Activated naive CD8-positive, alpha-beta T cell treated with anti-CD3 and anti-CD28 coated beads for 36 hours (primary cell): Measurements from ENCODE around the gene DENND1A. TPM values are rescaled to one million over a fixed set of nuclear protein-coding genes. Genes with fewer than 3 reads are reported as not detected.
A peak's percentile ranks its signal among the peaks of the same experiment; 100 is the strongest.

ENCODE experiments used
- DNase-seq: peaks from one replicate; pipeline ENCODE4 v3.0.0; 2021
- H3K27ac Mint-ChIP-seq: one replicate; pipeline ENCODE4 v1.8.0; 2022; ENCODE audit warnings: mild to moderate bottlenecking, moderate library complexity, mixed read lengths
- H3K27me3 Mint-ChIP-seq: one replicate; pipeline ENCODE4 v1.8.0; 2022; ENCODE audit warnings: mild to moderate bottlenecking, mixed read lengths
- H3K36me3 Mint-ChIP-seq: one replicate; pipeline ENCODE4 v1.8.0; 2021; ENCODE audit warnings: mild to moderate bottlenecking, mixed read lengths
- H3K4me1 Mint-ChIP-seq: one replicate; pipeline ENCODE4 v1.8.0; 2021; ENCODE audit warnings: mixed read lengths
- H3K4me3 Mint-ChIP-seq: one replicate; pipeline ENCODE4 v1.8.0; 2022; ENCODE audit warnings: mild to moderate bottlenecking, moderate library complexity, mixed read lengths
- H3K9me3 Mint-ChIP-seq: one replicate; pipeline ENCODE4 v1.8.0; 2022; ENCODE audit warnings: mixed read lengths
- total RNA-seq, 2 experiments: library from RNA; stranded (reverse); gene quantifications; one replicate each; pipeline ENCODE4 v1.2.3, GENCODE V29; 2021

The DENND1A gene
- total RNA-seq, 2 experiments from 2014 or later: 21.3 to 22.1 TPM

DNA sequence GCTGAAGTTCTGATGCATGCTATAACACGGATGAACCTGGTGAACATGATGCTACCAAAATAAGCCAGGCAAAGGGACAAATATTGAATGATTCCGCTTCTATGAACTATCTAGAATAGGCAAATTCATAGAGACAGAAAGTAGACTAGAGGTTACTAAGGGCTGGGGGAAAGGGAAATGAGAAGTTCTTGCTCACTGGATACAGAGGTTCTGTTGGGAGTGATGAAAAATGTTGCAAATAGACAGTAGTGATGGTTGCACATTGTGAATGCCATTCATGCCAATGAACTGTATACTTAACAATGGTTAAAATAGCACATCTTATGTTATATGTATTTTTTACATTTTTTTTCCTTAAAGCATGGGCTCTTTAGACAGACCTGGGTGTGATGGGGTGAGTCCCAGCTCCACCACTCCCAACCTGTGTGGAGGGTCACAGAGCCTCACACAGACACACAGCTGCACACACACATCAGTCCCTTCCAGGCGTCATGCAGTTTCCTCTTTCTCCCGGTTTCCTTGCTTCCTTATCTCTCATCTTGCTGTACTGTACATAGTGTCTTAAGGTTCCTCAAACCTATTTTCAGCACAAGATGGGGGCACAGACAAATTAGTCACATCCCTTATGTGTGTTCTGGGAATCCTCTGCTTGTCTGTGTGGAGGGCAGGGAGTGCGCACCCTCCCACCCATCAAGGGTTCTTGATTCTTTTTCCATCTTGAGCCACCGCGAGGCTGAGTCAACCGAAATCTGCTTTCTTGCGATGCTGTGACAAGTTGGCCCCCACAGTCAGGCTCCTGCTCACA lies 381.0 kb downstream of the DENND1A start:
- H3K9me3 Mint-ChIP-seq: no peaks in the 10 kb centered on the region
- peaks cover 28% of the 10 kb centered on the region for H3K4me1 Mint-ChIP-seq
- DNase-seq: peak; percentile 77
- peak overlapping the region; percentile 89 for H3K27ac Mint-ChIP-seq
- H3K36me3 Mint-ChIP-seq: peaks cover 25% of the 10 kb centered on the region
- H3K4me3 Mint-ChIP-seq: peak overlapping the region; percentile 29
- H3K27me3 Mint-ChIP-seq: no peaks in the 10 kb centered on the region

GRCh38 chr9:123544007-123544827 lies 385.7 kb downstream of the DENND1A start:
- Mint-ChIP-seq H3K27ac (no peak overlapping the region), H3K36me3 (peaks cover 11% of the 10 kb centered on the region), H3K27me3 (no peaks in the 10 kb centered on the region), H3K9me3 (no peaks in the 10 kb centered on the region), H3K4me1 (peaks cover 11% of the 10 kb centered on the region), H3K4me3 (no peak overlapping the region)
- no peak for DNase-seq

- no peaks in the 10 kb centered on the region for H3K9me3 Mint-ChIP-seq
- H3K36me3 Mint-ChIP-seq: peaks cover 7% of the 10 kb centered on the region
- H3K27ac Mint-ChIP-seq: no peak overlapping the region
- no peak for DNase-seq
- no peak overlapping the region for H3K4me3 Mint-ChIP-seq
- no peaks in the 10 kb centered on the region for H3K27me3 Mint-ChIP-seq
- peaks cover 5% of the 10 kb centered on the region for H3K4me1 Mint-ChIP-seq
Observed at GRCh38 chr9:123543492-123543891, 386.4 kb downstream of the DENND1A start.

DNA sequence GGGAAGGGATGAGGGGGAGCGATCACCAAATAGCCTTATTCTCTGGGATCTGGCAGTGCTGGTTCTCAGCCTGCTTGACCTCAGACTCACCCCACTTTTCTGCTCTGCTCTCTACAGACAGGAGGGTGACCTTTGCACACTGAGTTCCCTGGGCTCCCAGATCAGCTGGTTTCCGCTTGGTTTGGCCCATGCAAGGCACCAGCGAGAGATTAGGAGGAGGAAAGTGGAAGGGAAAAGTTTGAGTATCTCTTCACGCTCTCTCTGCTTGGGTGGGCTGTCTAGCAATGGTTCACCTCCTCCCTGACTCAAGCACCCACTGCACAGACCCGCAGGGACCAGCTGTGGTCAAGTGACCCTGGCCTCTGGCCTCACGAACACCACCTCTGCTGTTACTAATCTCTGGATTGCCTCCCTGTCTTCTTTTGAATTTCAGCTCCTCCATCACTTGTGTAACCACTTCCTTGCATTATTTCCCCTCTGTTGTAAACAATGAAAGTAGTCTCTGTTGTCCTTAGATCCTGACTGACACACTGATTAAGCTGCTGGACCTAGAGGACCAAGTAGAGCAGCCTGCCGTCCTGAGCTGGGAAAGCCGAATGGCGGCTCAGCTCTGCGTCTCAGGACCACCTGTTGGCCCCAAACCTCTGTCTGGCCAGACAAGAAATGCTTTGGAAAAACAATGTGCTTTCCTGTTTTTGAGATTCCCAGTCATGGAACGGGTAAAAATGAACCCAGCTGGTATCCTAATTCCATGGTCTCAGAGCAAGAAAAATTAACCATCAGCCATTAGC lies 387.3 kb downstream of the DENND1A start:
- Mint-ChIP-seq H3K4me1 (no peaks in the 10 kb centered on the region), H3K36me3 (peaks cover 4% of the 10 kb centered on the region), H3K9me3 (no peaks in the 10 kb centered on the region), H3K27ac (no peak overlapping the region), H3K4me3 (no peak overlapping the region), H3K27me3 (no peaks in the 10 kb centered on the region)
- no peak for DNase-seq

DNA sequence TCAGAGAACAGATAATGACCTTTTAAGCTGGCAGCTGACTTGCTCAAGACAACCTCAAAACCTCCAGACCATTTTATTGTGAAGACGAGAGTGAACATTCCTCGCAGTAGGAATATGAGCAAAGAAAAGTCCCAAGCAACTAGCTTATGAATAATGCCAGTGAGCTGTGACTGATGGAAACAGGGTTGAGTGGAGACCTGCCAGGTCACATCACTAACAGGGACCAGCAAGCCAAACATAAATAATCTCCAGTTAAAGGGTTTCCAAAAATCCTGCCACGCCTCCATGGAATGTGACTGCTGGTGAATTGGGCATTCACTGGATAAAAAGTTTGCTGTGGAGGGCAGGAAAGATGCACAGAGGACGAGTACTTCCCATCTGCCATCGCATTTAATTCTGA lies 388.5 kb downstream of the DENND1A start:
- Mint-ChIP-seq H3K4me3 (no peak overlapping the region), H3K27ac (no peak overlapping the region), H3K36me3 (peaks cover 6% of the 10 kb centered on the region), H3K27me3 (no peaks in the 10 kb centered on the region), H3K4me1 (peaks cover 6% of the 10 kb centered on the region), H3K9me3 (no peaks in the 10 kb centered on the region)
- DNase-seq: no peak

DNA sequence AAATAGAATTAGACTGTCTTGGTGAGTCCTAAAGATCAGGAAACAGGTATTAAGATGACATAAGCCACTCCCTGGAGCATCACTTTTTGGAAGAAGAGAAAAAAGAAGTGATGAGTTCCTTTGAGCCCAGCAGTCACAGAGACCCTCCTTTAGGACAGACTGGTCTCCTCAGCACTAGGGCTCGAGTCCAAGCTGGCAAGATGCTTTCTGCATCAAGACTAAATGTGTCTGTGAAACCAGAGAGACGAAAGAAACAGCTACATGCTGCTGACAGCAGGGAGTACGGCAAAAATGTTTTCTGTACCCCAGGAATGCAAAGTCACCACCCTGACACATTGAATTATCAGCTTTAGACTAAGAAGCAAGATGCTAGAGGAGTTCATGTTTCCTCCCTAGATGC lies 389.5 kb downstream of the DENND1A start:
- H3K4me1 Mint-ChIP-seq: peaks cover 7% of the 10 kb centered on the region
- H3K9me3 Mint-ChIP-seq: no peaks in the 10 kb centered on the region

GRCh38 chr9:123537809-123538208 lies 392.1 kb downstream of the DENND1A start:
- Mint-ChIP-seq H3K4me3 (no peak overlapping the region), H3K27ac (no peak overlapping the region), H3K9me3 (peaks cover 4% of the 10 kb centered on the region), H3K36me3 (peaks cover 24% of the 10 kb centered on the region), H3K4me1 (peaks cover 7% of the 10 kb centered on the region), H3K27me3 (no peaks in the 10 kb centered on the region)
- no peak for DNase-seq

More for the DNA sequence above, 389.5 kb downstream of the DENND1A start:
- no peaks in the 10 kb centered on the region for H3K27me3 Mint-ChIP-seq
- H3K36me3 Mint-ChIP-seq: peaks cover 9% of the 10 kb centered on the region
- H3K27ac Mint-ChIP-seq: no peak overlapping the region
- DNase-seq: no peak
- H3K4me3 Mint-ChIP-seq: no peak overlapping the region

GRCh38 chr9:123536455-123536868 lies 393.5 kb downstream of the DENND1A start:
- Mint-ChIP-seq H3K27me3 (no peaks in the 10 kb centered on the region), H3K4me3 (no peak overlapping the region), H3K4me1 (peaks cover 7% of the 10 kb centered on the region), H3K36me3 (peaks cover 33% of the 10 kb centered on the region), H3K27ac (no peak overlapping the region), H3K9me3 (peaks cover 4% of the 10 kb centered on the region)
- no peak for DNase-seq

GRCh38 chr9:123534336-123534735 lies 395.6 kb downstream of the DENND1A start:
- Mint-ChIP-seq H3K27me3 (no peaks in the 10 kb centered on the region), H3K4me3 (no peak overlapping the region), H3K9me3 (peaks cover 15% of the 10 kb centered on the region), H3K27ac (no peak overlapping the region), H3K36me3 (peaks cover 47% of the 10 kb centered on the region), H3K4me1 (peaks cover 7% of the 10 kb centered on the region)
- no peak for DNase-seq

DNA sequence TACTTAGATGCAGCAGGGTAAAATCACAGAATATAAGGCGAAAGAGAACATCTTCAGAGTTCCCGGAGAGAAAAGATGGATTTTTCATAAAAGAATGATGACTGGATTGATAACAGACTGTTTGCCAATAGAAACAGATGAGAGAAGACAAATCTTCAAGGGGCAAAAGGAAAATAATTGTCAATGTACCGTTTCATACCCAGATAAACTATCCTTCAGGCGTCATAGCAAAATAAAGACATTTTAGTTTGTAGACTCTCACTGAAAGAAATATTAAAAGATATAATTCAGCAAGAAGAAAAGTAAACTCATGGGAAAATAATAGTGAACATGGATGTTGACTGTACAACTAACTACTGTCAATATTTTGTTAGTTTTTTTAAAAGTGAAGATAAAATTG lies 399.7 kb downstream of the DENND1A start:
- Mint-ChIP-seq H3K27me3 (no peaks in the 10 kb centered on the region), H3K36me3 (peaks cover 43% of the 10 kb centered on the region), H3K4me1 (no peaks in the 10 kb centered on the region), H3K4me3 (no peak overlapping the region), H3K9me3 (peaks cover 15% of the 10 kb centered on the region), H3K27ac (no peak overlapping the region)
- DNase-seq: no peak

DNA sequence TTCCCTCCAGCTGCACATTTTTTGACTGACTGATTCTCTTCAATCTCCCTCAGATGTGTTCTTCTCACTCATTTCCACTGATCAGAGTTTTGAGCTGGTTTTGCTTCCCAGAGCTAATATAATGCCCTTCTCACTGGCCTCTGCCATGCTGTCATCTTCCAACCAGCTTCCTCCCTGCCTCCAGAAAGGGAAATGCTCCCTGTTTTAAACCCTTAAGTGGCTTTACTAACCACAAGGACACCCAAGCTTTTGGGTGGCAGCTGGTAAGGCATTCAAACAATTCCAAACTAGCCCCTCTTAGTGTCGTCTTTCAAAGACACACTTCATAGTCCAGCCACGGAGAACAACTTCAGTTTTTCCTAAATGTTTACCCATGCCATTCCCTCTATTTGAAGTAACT lies 401.4 kb downstream of the DENND1A start:
- H3K4me1 Mint-ChIP-seq: no peaks in the 10 kb centered on the region
- H3K27me3 Mint-ChIP-seq: no peaks in the 10 kb centered on the region
- peaks cover 32% of the 10 kb centered on the region for H3K36me3 Mint-ChIP-seq

GRCh38 chr9:123527981-123528380 lies 401.9 kb downstream of the DENND1A start:
- DNase-seq: no peak
- Mint-ChIP-seq H3K27ac (no peak overlapping the region), H3K4me3 (no peak overlapping the region), H3K36me3 (peaks cover 30% of the 10 kb centered on the region), H3K4me1 (no peaks in the 10 kb centered on the region), H3K9me3 (peaks cover 11% of the 10 kb centered on the region), H3K27me3 (no peaks in the 10 kb centered on the region)

More for the DNA sequence above, 401.4 kb downstream of the DENND1A start:
- Mint-ChIP-seq H3K4me3 (no peak overlapping the region), H3K9me3 (peaks cover 11% of the 10 kb centered on the region), H3K27ac (no peak overlapping the region)
- no peak for DNase-seq

GRCh38 chr9:123525957-123526356 lies 404.0 kb downstream of the DENND1A start:
- H3K4me3 Mint-ChIP-seq: no peak overlapping the region
- H3K27ac Mint-ChIP-seq: no peak overlapping the region
- DNase-seq: no peak
- H3K4me1 Mint-ChIP-seq: no peaks in the 10 kb centered on the region
- H3K9me3 Mint-ChIP-seq: peaks cover 7% of the 10 kb centered on the region
- H3K36me3 Mint-ChIP-seq: peaks cover 18% of the 10 kb centered on the region
- H3K27me3 Mint-ChIP-seq: no peaks in the 10 kb centered on the region

DNA sequence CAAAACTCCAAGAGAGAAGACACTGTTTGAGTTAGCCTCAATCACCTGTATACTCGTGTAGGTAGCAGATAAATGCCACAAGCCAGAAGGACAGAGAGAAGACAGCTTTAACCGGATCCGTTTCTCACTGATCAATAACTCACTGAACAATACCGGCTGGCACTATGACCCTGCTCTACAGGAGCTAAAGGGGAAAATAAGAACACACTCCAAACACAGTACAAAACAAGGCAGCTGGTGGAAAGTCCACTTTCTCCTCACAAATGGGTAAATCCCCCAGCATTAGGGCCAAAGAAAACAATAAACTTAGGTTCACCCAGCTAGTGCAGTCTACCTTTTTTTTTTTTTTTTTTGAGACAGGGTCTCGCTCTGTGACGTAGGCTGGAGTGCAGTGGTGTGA lies 404.5 kb downstream of the DENND1A start:
- H3K27me3 Mint-ChIP-seq: no peaks in the 10 kb centered on the region
- no peaks in the 10 kb centered on the region for H3K4me1 Mint-ChIP-seq
- H3K27ac Mint-ChIP-seq: no peak overlapping the region
- no peak for DNase-seq
- H3K36me3 Mint-ChIP-seq: peaks cover 18% of the 10 kb centered on the region
- peaks cover 7% of the 10 kb centered on the region for H3K9me3 Mint-ChIP-seq
- H3K4me3 Mint-ChIP-seq: no peak overlapping the region

- Mint-ChIP-seq H3K27me3 (no peaks in the 10 kb centered on the region), H3K4me1 (no peaks in the 10 kb centered on the region), H3K4me3 (no peak overlapping the region), H3K27ac (no peak overlapping the region), H3K36me3 (peaks cover 14% of the 10 kb centered on the region), H3K9me3 (peaks cover 3% of the 10 kb centered on the region)
- no peak for DNase-seq
Observed at GRCh38 chr9:123524866-123525265, 405.1 kb downstream of the DENND1A start.
